ENCODE measurements around the gene LMOD2.

LMOD2 gene

GRCh38 chr7:123689250-123689649, 33.6 kb downstream of the LMOD2 start:
- DNase-seq (ENCODE audit: low read depth), result no peak
- H3K4me3 ChIP-seq (ENCODE audit: low read length), result no peak overlapping the region
- TF ChIP-seq, protein P1, sequence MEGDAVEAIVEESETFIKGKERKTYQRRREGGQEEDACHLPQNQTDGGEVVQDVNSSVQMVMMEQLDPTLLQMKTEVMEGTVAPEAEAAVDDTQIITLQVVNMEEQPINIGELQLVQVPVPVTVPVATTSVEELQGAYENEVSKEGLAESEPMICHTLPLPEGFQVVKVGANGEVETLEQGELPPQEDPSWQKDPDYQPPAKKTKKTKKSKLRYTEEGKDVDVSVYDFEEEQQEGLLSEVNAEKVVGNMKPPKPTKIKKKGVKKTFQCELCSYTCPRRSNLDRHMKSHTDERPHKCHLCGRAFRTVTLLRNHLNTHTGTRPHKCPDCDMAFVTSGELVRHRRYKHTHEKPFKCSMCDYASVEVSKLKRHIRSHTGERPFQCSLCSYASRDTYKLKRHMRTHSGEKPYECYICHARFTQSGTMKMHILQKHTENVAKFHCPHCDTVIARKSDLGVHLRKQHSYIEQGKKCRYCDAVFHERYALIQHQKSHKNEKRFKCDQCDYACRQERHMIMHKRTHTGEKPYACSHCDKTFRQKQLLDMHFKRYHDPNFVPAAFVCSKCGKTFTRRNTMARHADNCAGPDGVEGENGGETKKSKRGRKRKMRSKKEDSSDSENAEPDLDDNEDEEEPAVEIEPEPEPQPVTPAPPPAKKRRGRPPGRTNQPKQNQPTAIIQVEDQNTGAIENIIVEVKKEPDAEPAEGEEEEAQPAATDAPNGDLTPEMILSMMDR (conservative IDR thresholded peaks at IDR 0.05; ENCODE audit: low read length), result no peak

- TF ChIP-seq, protein P1 (conservative IDR thresholded peaks at IDR 0.05; ENCODE audit: low read length), result no peak
- no peak for DNase-seq (ENCODE audit: low read depth)
- no peak overlapping the region for H3K4me3 ChIP-seq (ENCODE audit: low read length)
These were observed 34.9 kb downstream of the LMOD2 start for GRCh38 chr7:123690550-123690949.

GRCh38 chr7:123692471-123692877, 36.8 kb downstream of the LMOD2 start:
- no peak for DNase-seq (ENCODE audit: low read depth)
- TF ChIP-seq, protein P1 (conservative IDR thresholded peaks at IDR 0.05; ENCODE audit: low read length), result no peak
- H3K4me3 ChIP-seq (ENCODE audit: low read length), result no peak overlapping the region

GRCh38 chr7:123695944-123696677, 40.4 kb downstream of the LMOD2 start:
- H3K4me3 ChIP-seq (ENCODE audit: low read length), result no peak overlapping the region
- TF ChIP-seq, protein P1 (conservative IDR thresholded peaks at IDR 0.05; ENCODE audit: low read length), result no peak
- no peak for DNase-seq (ENCODE audit: low read depth)

DNA sequence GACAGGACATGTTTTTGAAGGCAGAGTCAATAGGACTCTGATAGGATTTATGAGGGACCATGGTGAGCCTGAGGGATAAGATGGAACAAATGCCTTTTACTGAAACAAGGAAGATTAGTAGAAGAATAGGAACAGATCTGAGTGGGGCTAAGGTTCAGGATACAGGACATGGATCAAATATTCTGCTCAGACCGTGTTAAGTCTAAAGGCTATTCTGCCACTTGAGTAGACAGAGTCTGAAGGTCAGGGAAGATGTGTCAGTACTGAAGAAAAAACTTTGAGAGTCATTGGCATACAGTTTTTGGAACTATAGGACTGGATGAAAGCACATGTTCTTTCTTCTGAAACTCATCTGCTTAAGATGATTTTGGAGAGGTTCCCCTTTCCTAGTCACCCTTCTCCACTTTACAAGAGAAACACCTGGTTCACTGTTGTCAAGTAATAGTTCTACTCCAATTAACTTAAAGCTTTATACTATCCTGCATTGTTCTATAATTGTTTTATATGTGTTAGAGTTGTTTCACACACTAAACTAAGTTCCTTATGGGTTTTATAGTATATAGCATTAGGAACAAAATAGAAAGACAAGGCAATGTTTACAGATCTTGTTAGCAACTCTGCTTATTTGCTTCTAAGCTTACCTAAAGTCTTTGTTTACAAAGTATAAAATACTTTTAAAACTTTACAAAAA, 49.7 kb downstream of the LMOD2 start:
- no peak for DNase-seq (ENCODE audit: low read depth)
- TF ChIP-seq, protein P1 (conservative IDR thresholded peaks at IDR 0.05; ENCODE audit: low read length), result no peak
- no peak overlapping the region for H3K4me3 ChIP-seq (ENCODE audit: low read length)

- DNase-seq (ENCODE audit: low read depth), result peak; percentile 20
- H3K4me3 ChIP-seq (ENCODE audit: low read length), result no peak overlapping the region
- TF ChIP-seq, protein P1 (conservative IDR thresholded peaks at IDR 0.05; ENCODE audit: low read length), result no peak
These were observed 53.9 kb downstream of the LMOD2 start for GRCh38 chr7:123709525-123709924.

- no peak for DNase-seq (ENCODE audit: low read depth)
- H3K4me3 ChIP-seq (ENCODE audit: low read length), result no peak overlapping the region
- TF ChIP-seq, protein P1 (conservative IDR thresholded peaks at IDR 0.05; ENCODE audit: low read length), result no peak
These were observed 55.0 kb downstream of the LMOD2 start for GRCh38 chr7:123710683-123711082.
